ENCODE data around the gene COLGALT1.

Gene COLGALT1

GRCh38 chr19:17532557-17532956 is 22.9 kb upstream of the COLGALT1 start:
- H3K9me3 ChIP-seq (ENCODE audit: insufficient read depth, low read length): no peaks in the 10 kb centered on the region
- H3K4me3 ChIP-seq (ENCODE audit: insufficient read length, low read depth): no peak overlapping the region
- H3K4me1 ChIP-seq (ENCODE audit: insufficient read depth, insufficient read length): peaks cover 12% of the 10 kb centered on the region
- no peak for DNase-seq (ENCODE audit: low read depth, low spot score)
- no peak for TF ChIP-seq SUZ12 (IDR thresholded peaks at IDR 0.05; ENCODE audit: extremely low read depth, insufficient read depth, insufficient read length)
- no peak for TF ChIP-seq ZNF274 (IDR thresholded peaks at IDR 0.05; ENCODE audit: low read depth, low read length)
- TF ChIP-seq YY1 (IDR thresholded peaks at IDR 0.05; ENCODE audit: insufficient read depth, insufficient read length): no peak
- no peaks in the 10 kb centered on the region for H3K36me3 ChIP-seq (ENCODE audit: insufficient read depth, insufficient read length, low read length)
- H3K9ac ChIP-seq (ENCODE audit: insufficient read length, low read depth): no peak overlapping the region
- H3K27me3 ChIP-seq (ENCODE audit: insufficient read depth, insufficient read length): no peaks in the 10 kb centered on the region

- no peaks in the 10 kb centered on the region for H3K9me3 ChIP-seq (ENCODE audit: insufficient read depth, low read length)
- no peaks in the 10 kb centered on the region for H3K27me3 ChIP-seq (ENCODE audit: insufficient read depth, insufficient read length)
- no peak overlapping the region for H3K9ac ChIP-seq (ENCODE audit: insufficient read length, low read depth)
- no peak for DNase-seq (ENCODE audit: low read depth, low spot score)
- H3K36me3 ChIP-seq (ENCODE audit: insufficient read depth, insufficient read length, low read length): no peaks in the 10 kb centered on the region
- H3K4me1 ChIP-seq (ENCODE audit: insufficient read depth, insufficient read length): peaks cover 15% of the 10 kb centered on the region
- TF ChIP-seq ZNF274 (IDR thresholded peaks at IDR 0.05; ENCODE audit: low read depth, low read length): no peak
- TF ChIP-seq SUZ12 (IDR thresholded peaks at IDR 0.05; ENCODE audit: extremely low read depth, insufficient read depth, insufficient read length): no peak
- no peak for TF ChIP-seq YY1 (IDR thresholded peaks at IDR 0.05; ENCODE audit: insufficient read depth, insufficient read length)
- H3K4me3 ChIP-seq (ENCODE audit: insufficient read length, low read depth): no peak overlapping the region
Measured at GRCh38 chr19:17534767-17535166, 20.7 kb upstream of the COLGALT1 start.

GRCh38 chr19:17536955-17537354 is 18.5 kb upstream of the COLGALT1 start:
- TF ChIP-seq SUZ12 (IDR thresholded peaks at IDR 0.05; ENCODE audit: extremely low read depth, insufficient read depth, insufficient read length) (no peak), ZNF274 (IDR thresholded peaks at IDR 0.05; ENCODE audit: low read depth, low read length) (no peak), YY1 (IDR thresholded peaks at IDR 0.05; ENCODE audit: insufficient read depth, insufficient read length) (no peak)
- Histone ChIP-seq H3K36me3 (ENCODE audit: insufficient read depth, insufficient read length, low read length) (no peaks in the 10 kb centered on the region), H3K27me3 (ENCODE audit: insufficient read depth, insufficient read length) (no peaks in the 10 kb centered on the region), H3K9me3 (ENCODE audit: insufficient read depth, low read length) (no peaks in the 10 kb centered on the region), H3K4me3 (ENCODE audit: insufficient read length, low read depth) (no peak overlapping the region), H3K9ac (ENCODE audit: insufficient read length, low read depth) (no peak overlapping the region), H3K4me1 (ENCODE audit: insufficient read depth, insufficient read length) (peaks cover 11% of the 10 kb centered on the region)
- DNase-seq (ENCODE audit: low read depth, low spot score): no peak

GRCh38 chr19:17538684-17539237 is 16.7 kb upstream of the COLGALT1 start:
- Histone ChIP-seq H3K9me3 (ENCODE audit: insufficient read depth, low read length) (no peaks in the 10 kb centered on the region), H3K36me3 (ENCODE audit: insufficient read depth, insufficient read length, low read length) (no peaks in the 10 kb centered on the region), H3K4me3 (ENCODE audit: insufficient read length, low read depth) (peak overlapping the region; percentile 49), H3K27me3 (ENCODE audit: insufficient read depth, insufficient read length) (no peaks in the 10 kb centered on the region), H3K9ac (ENCODE audit: insufficient read length, low read depth) (peak overlapping the region; percentile 82), H3K4me1 (ENCODE audit: insufficient read depth, insufficient read length) (peaks cover 6% of the 10 kb centered on the region)
- TF ChIP-seq ZNF274 (IDR thresholded peaks at IDR 0.05; ENCODE audit: low read depth, low read length) (no peak), SUZ12 (IDR thresholded peaks at IDR 0.05; ENCODE audit: extremely low read depth, insufficient read depth, insufficient read length) (no peak), YY1 (IDR thresholded peaks at IDR 0.05; ENCODE audit: insufficient read depth, insufficient read length) (no peak)
- no peak for DNase-seq (ENCODE audit: low read depth, low spot score)

GRCh38 chr19:17539238-17540117 is 16.0 kb upstream of the COLGALT1 start:
- H3K4me1 ChIP-seq (ENCODE audit: insufficient read depth, insufficient read length): peaks cover 6% of the 10 kb centered on the region
- TF ChIP-seq YY1 (IDR thresholded peaks at IDR 0.05; ENCODE audit: insufficient read depth, insufficient read length): no peak
- TF ChIP-seq SUZ12 (IDR thresholded peaks at IDR 0.05; ENCODE audit: extremely low read depth, insufficient read depth, insufficient read length): no peak
- TF ChIP-seq ZNF274 (IDR thresholded peaks at IDR 0.05; ENCODE audit: low read depth, low read length): no peak
- no peaks in the 10 kb centered on the region for H3K36me3 ChIP-seq (ENCODE audit: insufficient read depth, insufficient read length, low read length)
- H3K4me3 ChIP-seq (ENCODE audit: insufficient read length, low read depth): peak overlapping the region; percentile 49
- H3K27me3 ChIP-seq (ENCODE audit: insufficient read depth, insufficient read length): no peaks in the 10 kb centered on the region
- no peaks in the 10 kb centered on the region for H3K9me3 ChIP-seq (ENCODE audit: insufficient read depth, low read length)
- DNase-seq (ENCODE audit: low read depth, low spot score): peak; percentile 99
- H3K9ac ChIP-seq (ENCODE audit: insufficient read length, low read depth): peak overlapping the region; percentile 82

- Histone ChIP-seq H3K4me1 (ENCODE audit: insufficient read depth, insufficient read length) (peaks cover 6% of the 10 kb centered on the region), H3K4me3 (ENCODE audit: insufficient read length, low read depth) (no peak overlapping the region), H3K9me3 (ENCODE audit: insufficient read depth, low read length) (no peaks in the 10 kb centered on the region), H3K36me3 (ENCODE audit: insufficient read depth, insufficient read length, low read length) (no peaks in the 10 kb centered on the region), H3K9ac (ENCODE audit: insufficient read length, low read depth) (no peak overlapping the region), H3K27me3 (ENCODE audit: insufficient read depth, insufficient read length) (no peaks in the 10 kb centered on the region)
- DNase-seq (ENCODE audit: low read depth, low spot score): no peak
- TF ChIP-seq ZNF274 (IDR thresholded peaks at IDR 0.05; ENCODE audit: low read depth, low read length) (no peak), YY1 (IDR thresholded peaks at IDR 0.05; ENCODE audit: insufficient read depth, insufficient read length) (no peak), SUZ12 (IDR thresholded peaks at IDR 0.05; ENCODE audit: extremely low read depth, insufficient read depth, insufficient read length) (no peak)
Measured at GRCh38 chr19:17540174-17540573, 15.3 kb upstream of the COLGALT1 start.

GRCh38 chr19:17541184-17541759 is 14.2 kb upstream of the COLGALT1 start:
- DNase-seq (ENCODE audit: low read depth, low spot score): no peak
- no peak for TF ChIP-seq YY1 (IDR thresholded peaks at IDR 0.05; ENCODE audit: insufficient read depth, insufficient read length)
- no peak for TF ChIP-seq SUZ12 (IDR thresholded peaks at IDR 0.05; ENCODE audit: extremely low read depth, insufficient read depth, insufficient read length)
- no peak for TF ChIP-seq ZNF274 (IDR thresholded peaks at IDR 0.05; ENCODE audit: low read depth, low read length)

More at GRCh38 chr19:17541184-17541759, 14.2 kb upstream of the COLGALT1 start:
- H3K9me3 ChIP-seq (ENCODE audit: insufficient read depth, low read length): no peaks in the 10 kb centered on the region
- peaks cover 9% of the 10 kb centered on the region for H3K4me1 ChIP-seq (ENCODE audit: insufficient read depth, insufficient read length)
- H3K9ac ChIP-seq (ENCODE audit: insufficient read length, low read depth): no peak overlapping the region
- no peaks in the 10 kb centered on the region for H3K36me3 ChIP-seq (ENCODE audit: insufficient read depth, insufficient read length, low read length)
- no peaks in the 10 kb centered on the region for H3K27me3 ChIP-seq (ENCODE audit: insufficient read depth, insufficient read length)
- no peak overlapping the region for H3K4me3 ChIP-seq (ENCODE audit: insufficient read length, low read depth)

Measured in NT2/D1 (cell line).